Ovary (tissue), 9 donors: Measurements from ENCODE around the gene LIMS1. TPM values are rescaled to one million over a fixed set of nuclear protein-coding genes. Genes with fewer than 3 reads are reported as not detected.
"Not testable (repeated sequence)": the region's sequence is repeated elsewhere in the genome, so short reads cannot be mapped to it uniquely, and the experiment has no call there.

Experiments used
- DNase-seq, 5 donors: peaks; one replicate each; pipeline ENCODE4 v3.0.0-alpha.2; 2019 to 2020
- H3K27ac ChIP-seq, 2 donors: fragments of 200-600 bp; one replicate each; pipeline versions ENCODE4 v1.5.1 to v1.8.0; 2019 to 2022
- H3K27me3 ChIP-seq: fragments of 200-600 bp; one replicate; pipeline ENCODE4 v1.8.0; 2022
- H3K36me3 ChIP-seq: fragments of 200-600 bp; sonication (generic); one replicate; pipeline ENCODE4 v1.5.1; 2019
- H3K4me1 ChIP-seq: one replicate; pipeline ENCODE4 v1.8.1; 2013; ENCODE audit warnings: mild to moderate bottlenecking, moderate library complexity; ENCODE audit not compliant: insufficient read depth
- H3K4me3 ChIP-seq: fragments of 200-600 bp; sonication (generic); one replicate; pipeline ENCODE4 v1.5.1; 2017
- H3K9me3 ChIP-seq, 2 donors: fragments of 200-600 bp in 1 of 2; sonication (generic) in 1 of 2; one replicate each; pipeline versions ENCODE4 v1.5.1 to v1.8.1; 2013 to 2019; ENCODE audit warnings: mild to moderate bottlenecking in 1 of 2, moderate library complexity in 1 of 2
- EP300 ChIP-seq: sonication (generic); formaldehyde crosslinking; IDR thresholded peaks from one replicate; pipeline ENCODE4 v1.6.1; 2017; ENCODE audit warnings: antibody characterized with exemption
- POLR2A ChIP-seq: fragments of 450-650 bp; IDR thresholded peaks from one replicate; pipeline ENCODE4 v1.6.1; 2017; ENCODE audit warnings: antibody characterized with exemption, mild to moderate bottlenecking, moderate library complexity
- whole genome bisulfite sequencing, 3 donors: extraction: QIAGEN DNeasy Blood & Tissue Kit in 1 of 3; methylation state at CpG; one replicate each; pipeline versions ENCODE4 v1.1.5 to v1.1.7; 2013 to 2017; 5-methylcytosine and 5-hydroxymethylcytosine counted together
- intact Hi-C, 4 donors: fragments of 100-400 bp; cut with DNase I; formaldehyde crosslinking; loops; one replicate each; pipeline versions ENCODE4 v1.11.0 to v1.15.1; 2022 to 2023
- polyA plus RNA-seq, 2 donors: library from polyadenylated mRNA; stranded (reverse); fragments of 200-250 nt in 1 of 2; fragments of 350-450 nt in 1 of 2; fragmentation: Illumina TruSeq in 1 of 2; extraction: RNeasy Lipid Tissue Mini Kit (QIAGEN cat#74804) in 1 of 2; gene quantifications; one replicate each; pipeline ENCODE4 v1.2.3, GENCODE V29; 2013 to 2014
- total RNA-seq, 7 donors: library from RNA; depleted of rRNA in 2 of 7; stranded (reverse); fragments of >200 nt in 2 of 7; fragmentation: NEBNext Ultra II Directional in 3 of 7; extraction: Animal tissue kit (Norgen Biotek cat#: 25700) in 3 of 7; gene quantifications; one replicate each; pipeline versions ENCODE4 v1.1.0 to v1.2.4, GENCODE V29; 2016 to 2023
- TF ChIP-seq, protein P1 (sequence below), 3 donors: fragments of 450-650 bp in 2 of 3; fragments of 200-600 bp in 1 of 3; IDR thresholded peaks; one replicate each; pipeline versions ENCODE4 v1.5.1 to v1.8.0; 2016 to 2022; ENCODE audit warnings: antibody characterized with exemption in 3 of 3, mild to moderate bottlenecking in 1 of 3
- donor health status: DM: no; HTN: no; CAD: no; lungs with moderate emphysema.
- donor health status: DM: no; HTN: no; CAD: no.
- donor health status: Bipolar disorder and iron deficiency.
- donor health status: DM: yes; HTN: yes; CAD: no.
- donor health status: DM: no; HTN: no; CAD: no.
- donor health status: DM: yes; HTN: yes; CAD: no.

Gene LIMS1
- total and polyA plus RNA-seq, 9 donors, result 36.2 to 91.1 (median 40.2) TPM

- no peaks in the 10 kb centered on the region for H3K36me3 ChIP-seq
- H3K27me3 ChIP-seq, result no peaks in the 10 kb centered on the region
- H3K4me3 ChIP-seq, result no peak overlapping the region
- WGBS, 3 donors, result 39 to 66% (median 42%) methylated on average over 2 of the region's 2 CpGs
- peak overlapping the region in 1 of 2 donors; percentile 21 for H3K27ac ChIP-seq
- peaks cover 10% of the 10 kb centered on the region for H3K4me1 ChIP-seq
- no peak for TF ChIP-seq POLR2A
- TF ChIP-seq, protein P1, sequence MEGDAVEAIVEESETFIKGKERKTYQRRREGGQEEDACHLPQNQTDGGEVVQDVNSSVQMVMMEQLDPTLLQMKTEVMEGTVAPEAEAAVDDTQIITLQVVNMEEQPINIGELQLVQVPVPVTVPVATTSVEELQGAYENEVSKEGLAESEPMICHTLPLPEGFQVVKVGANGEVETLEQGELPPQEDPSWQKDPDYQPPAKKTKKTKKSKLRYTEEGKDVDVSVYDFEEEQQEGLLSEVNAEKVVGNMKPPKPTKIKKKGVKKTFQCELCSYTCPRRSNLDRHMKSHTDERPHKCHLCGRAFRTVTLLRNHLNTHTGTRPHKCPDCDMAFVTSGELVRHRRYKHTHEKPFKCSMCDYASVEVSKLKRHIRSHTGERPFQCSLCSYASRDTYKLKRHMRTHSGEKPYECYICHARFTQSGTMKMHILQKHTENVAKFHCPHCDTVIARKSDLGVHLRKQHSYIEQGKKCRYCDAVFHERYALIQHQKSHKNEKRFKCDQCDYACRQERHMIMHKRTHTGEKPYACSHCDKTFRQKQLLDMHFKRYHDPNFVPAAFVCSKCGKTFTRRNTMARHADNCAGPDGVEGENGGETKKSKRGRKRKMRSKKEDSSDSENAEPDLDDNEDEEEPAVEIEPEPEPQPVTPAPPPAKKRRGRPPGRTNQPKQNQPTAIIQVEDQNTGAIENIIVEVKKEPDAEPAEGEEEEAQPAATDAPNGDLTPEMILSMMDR (IDR thresholded peaks at IDR 0.05), result no peak
- TF ChIP-seq EP300, result no peak
- H3K9me3 ChIP-seq, result no peaks in the 10 kb centered on the region
- no peak for DNase-seq
- intact Hi-C loops, result no loop called here
Observed at GRCh38 chr2:108552566-108552965, 18.3 kb downstream of the LIMS1 start.

DNA sequence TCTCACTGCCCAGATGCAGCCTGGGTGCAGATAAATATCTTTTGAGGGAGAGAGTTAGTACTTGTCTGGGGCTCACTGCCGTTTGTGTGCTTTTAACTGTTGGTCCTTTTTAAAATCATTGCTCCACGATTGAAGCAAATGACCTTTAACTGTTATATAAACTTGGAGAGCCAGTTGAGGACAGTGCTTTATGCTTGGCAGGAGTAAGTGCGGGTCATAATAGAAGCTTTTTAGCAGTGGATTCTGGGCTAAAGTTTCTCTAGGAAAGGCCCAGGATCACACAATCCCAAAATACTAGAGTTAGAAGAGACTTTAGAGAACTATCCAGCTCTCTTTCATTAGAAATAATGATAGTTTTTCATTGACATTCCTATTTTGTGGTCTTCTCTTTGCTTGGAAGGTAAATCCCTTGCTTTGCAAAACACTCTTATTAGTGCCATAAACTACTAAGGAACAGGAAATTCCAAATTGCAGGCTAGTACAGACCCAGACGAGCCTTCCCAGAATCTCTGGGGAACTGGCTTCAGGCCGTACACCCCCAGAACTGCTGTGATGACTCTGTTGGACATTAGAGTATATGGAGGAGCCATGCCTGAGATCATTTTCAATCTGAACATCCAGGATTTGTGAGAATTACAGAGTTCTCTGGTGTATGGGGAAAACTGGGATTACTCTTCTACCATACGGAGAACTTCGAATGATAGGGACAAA is 19.1 kb downstream of the LIMS1 start:
- Histone ChIP-seq H3K4me3 (no peak overlapping the region), H3K4me1 (peaks cover 10% of the 10 kb centered on the region), H3K36me3 (no peaks in the 10 kb centered on the region), H3K27ac (peak overlapping the region in 1 of 2 donors; percentile 21), H3K27me3 (no peaks in the 10 kb centered on the region), H3K9me3 (no peaks in the 10 kb centered on the region)
- intact Hi-C loops, result no loop called here
- WGBS, 3 donors, result 30 to 41% (median 34%) methylated on average over 7 of the region's 7 CpGs
- TF ChIP-seq POLR2A, result no peak
- TF ChIP-seq EP300, result no peak
- DNase-seq, result no peak

DNA sequence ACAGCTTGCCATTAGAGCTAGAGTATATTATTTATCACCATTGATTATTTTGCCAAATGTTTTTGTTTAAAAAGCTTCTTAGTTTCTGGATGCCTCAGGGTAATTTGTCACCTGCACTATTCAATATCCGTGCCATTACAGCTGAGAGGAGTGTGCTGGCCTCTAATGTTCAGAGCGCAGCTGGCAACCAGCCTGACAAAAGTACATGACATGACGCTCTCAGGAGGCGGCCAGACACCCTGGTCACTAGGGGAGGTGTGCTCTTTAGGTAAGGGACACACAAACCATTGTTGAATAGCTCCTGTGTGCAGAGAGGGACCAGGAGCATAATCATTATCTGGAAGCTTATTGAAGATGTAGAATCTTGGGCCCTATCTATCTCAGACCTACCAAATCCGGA is 20.3 kb downstream of the LIMS1 start:
- Histone ChIP-seq H3K4me3 (no peak overlapping the region), H3K9me3 (no peaks in the 10 kb centered on the region), H3K27ac (no peak overlapping the region), H3K36me3 (no peaks in the 10 kb centered on the region), H3K4me1 (peaks cover 10% of the 10 kb centered on the region), H3K27me3 (no peaks in the 10 kb centered on the region)
- DNase-seq, result no peak
- WGBS, 3 donors, result 89 to 92% (median 89%) methylated on average over 5 of the region's 5 CpGs
- intact Hi-C loops, result no loop called here
- no peak for TF ChIP-seq EP300
- TF ChIP-seq, protein P1 (IDR thresholded peaks at IDR 0.05), result no peak
- no peak for TF ChIP-seq POLR2A

GRCh38 chr2:108555572-108555971 is 21.3 kb downstream of the LIMS1 start:
- no peak for DNase-seq
- Histone ChIP-seq H3K9me3 (no peaks in the 10 kb centered on the region), H3K4me1 (peaks cover 10% of the 10 kb centered on the region), H3K27ac (no peak overlapping the region), H3K36me3 (no peaks in the 10 kb centered on the region), H3K27me3 (no peaks in the 10 kb centered on the region), H3K4me3 (no peak overlapping the region)
- intact Hi-C loops, result no loop called here
- 88 to 91% (median 89%) methylated on average over 2 of the region's 2 CpGs for WGBS, 3 donors
- TF ChIP-seq, protein P1 (IDR thresholded peaks at IDR 0.05), result no peak
- TF ChIP-seq EP300, result no peak
- TF ChIP-seq POLR2A, result no peak

DNA sequence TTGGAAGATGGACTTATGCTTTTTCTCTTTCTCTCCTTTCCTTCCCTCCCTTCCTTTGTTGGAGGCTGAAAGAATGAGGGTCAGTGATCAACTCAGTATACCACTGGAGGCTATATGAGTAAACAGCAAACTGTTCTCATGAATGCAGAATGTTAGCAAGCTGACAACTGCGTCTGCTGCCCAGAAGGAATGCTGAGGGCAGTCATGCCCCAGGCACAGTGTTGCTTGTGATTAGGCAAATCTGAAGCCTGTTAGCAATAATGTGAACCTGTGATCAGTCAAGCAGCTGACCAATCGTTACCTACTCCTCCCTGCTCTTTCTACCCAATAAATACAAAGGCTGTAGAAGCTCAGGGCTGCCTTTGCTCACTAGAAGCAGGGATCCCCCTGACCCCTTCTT is 22.3 kb downstream of the LIMS1 start:
- H3K36me3 ChIP-seq, DNase-seq, H3K4me3 ChIP-seq, H3K27me3 ChIP-seq, H3K9me3 ChIP-seq, H3K27ac ChIP-seq, intact Hi-C loops: not testable (repeated sequence)
- WGBS, 3 donors, result 72 to 91% (median 82%) methylated on average over 2 of the region's 2 CpGs
- peaks cover 13% of the 10 kb centered on the region for H3K4me1 ChIP-seq
